Inflammatory macrophage treated with lipopolysaccharide for 1 hour (primary cell): ENCODE data around the gene STK32C.
"Not testable (repeated sequence)": the region's sequence is repeated elsewhere in the genome, so short reads cannot be mapped to it uniquely, and the experiment has no call there.

Source experiments
- DNase-seq, 2 donors: peaks; one replicate each; pipeline ENCODE4 v3.0.0-alpha.2; 2020 to 2022

Gene STK32C

GRCh38 chr10:132300582-132300981 is 7.2 kb downstream of the STK32C start:
- DNase-seq, result no peak

- DNase-seq, result no peak
These were observed 8.1 kb downstream of the STK32C start for GRCh38 chr10:132299371-132300336.

GRCh38 chr10:132298038-132298881 is 9.5 kb downstream of the STK32C start:
- no peak for DNase-seq

- no peak for DNase-seq
These were observed 10.2 kb downstream of the STK32C start for GRCh38 chr10:132297526-132297925.

- DNase-seq, result no peak
These were observed 10.9 kb downstream of the STK32C start for GRCh38 chr10:132296666-132297443.

GRCh38 chr10:132295481-132295880 is 12.3 kb downstream of the STK32C start:
- DNase-seq, result not testable (repeated sequence)

- DNase-seq, result no peak
These were observed 13.0 kb downstream of the STK32C start for GRCh38 chr10:132294561-132295318.

GRCh38 chr10:132293813-132294520 is 13.8 kb downstream of the STK32C start:
- no peak for DNase-seq

- no peak for DNase-seq
These were observed 14.4 kb downstream of the STK32C start for GRCh38 chr10:132293201-132293812.

GRCh38 chr10:132292287-132293200 is 15.2 kb downstream of the STK32C start:
- no peak for DNase-seq

- DNase-seq, result no peak
These were observed 15.9 kb downstream of the STK32C start for GRCh38 chr10:132291826-132292225.

- no peak for DNase-seq
These were observed 17.1 kb downstream of the STK32C start for GRCh38 chr10:132290631-132291030.

GRCh38 chr10:132289439-132289838 is 18.3 kb downstream of the STK32C start:
- no peak for DNase-seq

- DNase-seq, result no peak
These were observed 24.0 kb downstream of the STK32C start for GRCh38 chr10:132283604-132284382.

- DNase-seq, result no peak
These were observed 24.8 kb downstream of the STK32C start for GRCh38 chr10:132282667-132283603.

GRCh38 chr10:132281915-132282666 is 25.7 kb downstream of the STK32C start:
- DNase-seq, result no peak

- no peak for DNase-seq
These were observed 27.1 kb downstream of the STK32C start for GRCh38 chr10:132280646-132281074.
